ENCODE data around the gene SUPT3H. TPM values are rescaled to one million over a fixed set of nuclear protein-coding genes. Genes with fewer than 3 reads are reported as not detected.
"Not testable (repeated sequence)": the region's sequence is repeated elsewhere in the genome, so short reads cannot be mapped to it uniquely, and the experiment has no call there.

SUPT3H gene
- total and polyA plus RNA-seq, 7 donors: 1.7 to 4.3 (median 2.8) TPM

- whole genome bisulfite sequencing, 3 donors: 93 to 95% (median 94%) methylated on average over 2 of the region's 2 CpGs
- Histone ChIP-seq H3K36me3 (ENCODE audit: insufficient read depth in 1 of 2, low read depth in 1 of 2) (no peaks in the 10 kb centered on the region), H3K27me3 (ENCODE audit: insufficient read depth in 3 of 3, low read length in 2 of 3) (no peaks in the 10 kb centered on the region), H3K27ac (no peak overlapping the region), H3K4me1 (no peaks in the 10 kb centered on the region), H3K4me3 (no peak overlapping the region), H3K9me3 (no peaks in the 10 kb centered on the region)
- no peak for TF ChIP-seq CTCF (IDR thresholded peaks at IDR 0.05)
- no peak for DNase-seq
- intact Hi-C loops (cut with DNase I): no loop called here
- ATAC-seq: no peak
Observed at GRCh38 chr6:44915111-44915510, 462.6 kb downstream of the SUPT3H start.

GRCh38 chr6:44914141-44914540 is 463.6 kb downstream of the SUPT3H start:
- Histone ChIP-seq H3K4me3 (no peak overlapping the region), H3K27ac (no peak overlapping the region), H3K27me3 (ENCODE audit: insufficient read depth in 3 of 3, low read length in 2 of 3) (no peaks in the 10 kb centered on the region), H3K4me1 (no peaks in the 10 kb centered on the region), H3K9me3 (no peaks in the 10 kb centered on the region), H3K36me3 (ENCODE audit: insufficient read depth in 1 of 2, low read depth in 1 of 2) (no peaks in the 10 kb centered on the region)
- intact Hi-C loops (cut with DNase I): no loop called here
- no peak for DNase-seq
- no peak for ATAC-seq
- no peak for TF ChIP-seq CTCF (IDR thresholded peaks at IDR 0.05)

GRCh38 chr6:44906761-44907160 is 471.0 kb downstream of the SUPT3H start:
- intact Hi-C loops (cut with DNase I): no loop called here
- no peaks in the 10 kb centered on the region for H3K36me3 ChIP-seq (ENCODE audit: insufficient read depth in 1 of 2, low read depth in 1 of 2)
- ATAC-seq: no peak
- H3K27ac ChIP-seq: no peak overlapping the region
- H3K4me1 ChIP-seq: no peaks in the 10 kb centered on the region
- no peaks in the 10 kb centered on the region for H3K27me3 ChIP-seq (ENCODE audit: insufficient read depth in 3 of 3, low read length in 2 of 3)
- H3K9me3 ChIP-seq: no peaks in the 10 kb centered on the region
- H3K4me3 ChIP-seq: no peak overlapping the region
- no peak for DNase-seq
- WGBS, 3 donors: 74 to 88% (median 78%) methylated on average over 2 of the region's 2 CpGs
- no peak for TF ChIP-seq CTCF (IDR thresholded peaks at IDR 0.05)

- 85 to 96% (median 92%) methylated on average over 10 to 11 of the region's 11 CpGs for WGBS, 3 donors
- H3K4me1 ChIP-seq; intact Hi-C loops (cut with DNase I); H3K4me3 ChIP-seq; H3K9me3 ChIP-seq; H3K36me3 ChIP-seq (ENCODE audit: insufficient read depth in 1 of 2, low read depth in 1 of 2); H3K27ac ChIP-seq; ATAC-seq; H3K27me3 ChIP-seq (ENCODE audit: insufficient read depth in 3 of 3, low read length in 2 of 3); DNase-seq: not testable (repeated sequence)
Observed at GRCh38 chr6:44900358-44900757, 477.4 kb downstream of the SUPT3H start.

- no peak for DNase-seq
- no peak for TF ChIP-seq CTCF (IDR thresholded peaks at IDR 0.05)
- H3K4me1 ChIP-seq: no peaks in the 10 kb centered on the region
- H3K36me3 ChIP-seq (ENCODE audit: insufficient read depth in 1 of 2, low read depth in 1 of 2): no peaks in the 10 kb centered on the region
- peaks cover 10% of the 10 kb centered on the region for H3K9me3 ChIP-seq
- no peaks in the 10 kb centered on the region for H3K27me3 ChIP-seq (ENCODE audit: insufficient read depth in 3 of 3, low read length in 2 of 3)
- ATAC-seq: no peak
- no peak overlapping the region for H3K27ac ChIP-seq
- WGBS, 3 donors: 86 to 91% (median 90%) methylated on average over 10 of the region's 10 CpGs
- no peak overlapping the region for H3K4me3 ChIP-seq
- intact Hi-C loops (cut with DNase I): no loop called here
Observed at GRCh38 chr6:44898296-44898930, 479.3 kb downstream of the SUPT3H start.

Measured in psoas muscle (tissue), 8 donors.